Left ventricle myocardium superior (tissue), 1 donor: ENCODE results near the gene UCHL5. TPM values are rescaled to one million over a fixed set of nuclear protein-coding genes. Genes with fewer than 3 reads are reported as not detected.
A peak's percentile ranks its signal among the peaks of the same experiment; 100 is the strongest.
"Not testable (repeated sequence)": the region's sequence is repeated elsewhere in the genome, so short reads cannot be mapped to it uniquely, and the experiment has no call there.

ENCODE experiments used
- ATAC-seq: fragments of 200-7000 bp; cut with Tn5 transposase; one replicate; pipeline ENCODE4 v1.9.1; 2020; ENCODE audit warnings: mild to moderate bottlenecking, moderate library complexity
- DNase-seq: peaks from one replicate; pipeline ENCODE4 v3.0.0-alpha.2; 2020
- intact Hi-C: fragments of 100-400 bp; cut with micrococcal nuclease; formaldehyde crosslinking; loops from one replicate; pipeline ENCODE4 v1.11.0; 2022
- total RNA-seq: library from RNA; stranded (reverse); fragmentation: NEBNext Ultra II Directional; extraction: Animal tissue kit (Norgen Biotek cat#: 25700); gene quantifications from one replicate; pipeline ENCODE4 v1.2.1, GENCODE V29; 2021
- donor health status: DM: no; HTN: yes; CAD: no; lungs with severe emphysema.

UCHL5 gene
- total RNA-seq, 1 donor from 2014 or later = 45.3 TPM

- intact Hi-C loops = no loop called here
- DNase-seq = no peak
- no peak for ATAC-seq
Measured at GRCh38 chr1:193069748-193070385, 10.7 kb upstream of the UCHL5 start.

GRCh38 chr1:193068013-193068412, 8.9 kb upstream of the UCHL5 start:
- DNase-seq (no peak), ATAC-seq (no peak)
- intact Hi-C loops = no loop called here

GRCh38 chr1:193066606-193067005, 7.4 kb upstream of the UCHL5 start:
- intact Hi-C loops = no loop called here
- no peak for ATAC-seq
- no peak for DNase-seq

GRCh38 chr1:193065954-193066353, 6.8 kb upstream of the UCHL5 start:
- ATAC-seq (no peak), DNase-seq (no peak)
- intact Hi-C loops = no loop called here

DNA sequence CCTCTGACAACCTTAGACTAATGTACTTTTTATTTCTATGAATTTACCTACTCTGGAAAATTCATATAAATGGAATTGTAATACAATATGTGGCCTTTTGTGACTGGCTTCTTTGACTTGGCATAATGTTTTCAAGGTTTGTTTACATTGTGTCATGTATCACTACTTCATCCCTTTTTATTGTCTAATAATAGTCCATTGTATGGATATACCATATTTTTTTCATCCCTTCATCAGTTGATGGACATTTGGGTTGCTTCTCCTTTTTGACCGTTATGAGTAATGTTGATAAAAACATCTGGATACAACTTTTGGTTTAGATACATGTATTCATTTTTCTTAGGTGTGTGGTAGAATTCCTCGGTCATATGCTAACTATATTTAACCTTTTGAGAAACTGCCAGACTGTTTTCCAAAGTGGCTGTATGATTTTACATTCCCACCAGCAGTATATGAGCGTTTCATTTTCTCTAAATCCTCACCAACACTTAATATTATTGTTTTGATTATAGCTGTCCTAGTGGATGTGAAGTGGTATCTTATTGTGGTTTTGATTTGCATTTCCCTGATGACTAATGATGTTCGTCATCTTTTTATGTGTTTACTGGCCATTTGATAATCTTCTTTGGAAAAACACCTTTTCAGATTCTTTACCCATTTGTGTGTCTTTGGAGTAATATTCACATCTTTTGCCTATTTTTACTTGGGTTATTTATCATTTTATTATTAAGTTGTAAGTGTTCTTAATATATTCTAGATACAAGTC, 3.7 kb upstream of the UCHL5 start:
- DNase-seq (no peak), ATAC-seq (no peak)
- intact Hi-C loops = no loop called here

DNA sequence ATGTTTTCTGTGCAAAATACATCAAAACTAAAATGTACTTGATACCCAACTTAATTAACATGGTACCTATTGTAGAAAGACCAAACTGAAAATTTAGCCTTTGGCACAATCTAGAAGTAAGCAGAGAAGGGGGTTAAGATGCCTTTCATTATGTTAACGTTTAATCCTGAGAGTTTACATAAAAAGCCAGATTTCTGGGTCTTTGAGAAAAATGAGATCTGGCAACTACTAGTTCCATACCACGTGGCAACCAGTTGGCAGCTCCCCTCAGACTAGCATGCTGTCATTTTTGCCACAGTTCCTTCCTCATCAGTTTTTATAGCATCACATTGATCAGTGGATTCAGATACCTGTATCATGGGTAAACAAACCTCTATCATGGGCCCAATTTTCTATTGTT, 1.8 kb upstream of the UCHL5 start:
- ATAC-seq (no peak), DNase-seq (no peak)
- intact Hi-C loops = no loop called here

GRCh38 chr1:193060406-193060805, 1.2 kb upstream of the UCHL5 start:
- DNase-seq = no peak
- intact Hi-C loops = no loop called here

GRCh38 chr1:193060115-193060403, 899 bp upstream of the UCHL5 start:
- no peak for DNase-seq
- intact Hi-C loops = no loop called here
- ATAC-seq = no peak

More at GRCh38 chr1:193060406-193060805, 1.2 kb upstream of the UCHL5 start:
- ATAC-seq = no peak

DNA sequence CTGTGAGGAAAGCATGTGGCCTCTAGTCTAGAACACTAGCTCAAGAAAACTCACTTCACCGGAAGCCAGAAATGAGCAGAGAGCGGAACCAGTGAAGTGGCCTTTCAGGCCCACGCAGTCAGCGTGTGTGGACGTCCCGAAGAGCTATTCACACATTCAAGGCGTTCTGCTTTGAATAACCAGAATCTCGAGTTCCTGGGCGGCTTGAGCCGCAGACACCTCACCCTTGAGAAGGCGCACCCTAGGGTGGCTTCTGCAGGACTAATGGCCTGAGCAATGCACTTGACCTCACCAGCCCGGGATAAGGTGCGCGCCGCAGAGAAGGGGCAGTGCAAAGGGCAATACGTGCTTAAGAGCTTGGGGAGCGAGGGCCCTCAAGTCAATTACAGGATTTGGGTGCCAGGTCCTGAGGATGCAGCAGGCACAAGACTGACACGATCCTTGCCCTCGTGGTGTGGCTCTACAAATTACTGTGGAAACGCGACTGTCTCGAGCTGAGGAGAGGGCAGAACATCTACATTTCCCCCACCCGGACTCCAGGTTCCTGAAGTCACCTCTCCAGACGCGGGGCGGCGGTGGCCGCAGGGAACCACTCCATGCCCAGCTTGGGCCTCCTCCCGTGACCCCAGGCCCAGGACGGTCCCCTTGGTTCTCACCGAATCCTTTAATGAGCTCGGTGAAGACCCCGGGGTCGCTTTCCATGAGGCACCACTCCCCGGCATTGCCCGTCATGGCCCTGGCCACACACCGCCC, 455 bp downstream of the UCHL5 start:
- DNase-seq = peak; percentile 31
- intact Hi-C loops = no loop called here
- ATAC-seq = peak; percentile 12

GRCh38 chr1:193054169-193054675, 4.9 kb downstream of the UCHL5 start:
- ATAC-seq = no peak
- intact Hi-C loops = no loop called here
- DNase-seq = no peak

- intact Hi-C loops, DNase-seq, ATAC-seq: not testable (repeated sequence)
Measured at GRCh38 chr1:193048913-193049312, 10.2 kb downstream of the UCHL5 start.

DNA sequence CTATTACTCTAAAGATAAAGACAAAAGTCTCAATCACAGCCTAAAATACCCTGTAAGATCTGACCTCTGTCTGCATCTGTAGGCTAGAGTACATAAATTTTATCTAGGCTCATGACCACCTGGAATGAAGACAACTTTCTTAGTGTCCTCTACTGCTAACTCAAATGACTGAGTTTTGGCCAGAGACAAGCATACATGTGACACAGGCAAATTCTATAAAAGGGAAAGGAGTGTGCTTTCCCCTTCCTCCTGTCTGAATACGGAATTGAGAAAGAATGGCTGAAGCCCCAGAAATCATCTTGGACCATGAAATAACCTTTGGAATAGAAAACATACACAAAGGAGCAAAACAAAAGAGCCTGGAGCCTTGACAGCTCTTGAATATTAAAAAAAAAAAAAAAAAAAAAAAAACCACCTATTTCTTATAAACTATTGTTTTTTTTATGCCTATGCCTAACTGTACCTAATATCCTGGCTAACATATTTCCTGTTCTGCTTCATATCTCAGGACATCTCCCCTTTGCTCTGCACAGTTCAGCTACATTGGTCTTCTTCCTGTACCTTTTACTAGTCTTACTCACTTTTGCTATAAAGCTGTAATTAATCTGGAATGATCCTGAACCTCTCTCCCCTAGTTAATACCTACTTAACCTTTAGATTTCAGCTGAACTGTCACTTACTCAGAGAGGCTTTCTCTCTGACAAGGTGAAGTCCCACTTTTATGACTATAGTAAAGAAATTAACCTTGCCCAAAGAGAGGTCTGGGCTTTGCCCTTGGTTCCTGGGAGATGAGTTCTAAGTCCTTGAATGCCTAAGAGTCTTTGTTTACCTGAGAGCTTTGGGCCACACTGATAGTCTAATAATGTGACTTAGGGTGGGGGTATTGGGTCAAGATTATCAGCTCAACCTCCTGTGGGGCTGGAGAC, 16.1 kb downstream of the UCHL5 start:
- peak; percentile 61 for ATAC-seq
- no peak for DNase-seq
- intact Hi-C loops = no loop called here

GRCh38 chr1:193040011-193040410, 19.1 kb downstream of the UCHL5 start:
- ATAC-seq (no peak), DNase-seq (no peak)
- intact Hi-C loops = no loop called here

- intact Hi-C loops = no loop called here
- DNase-seq = no peak
- no peak for ATAC-seq
Measured at GRCh38 chr1:193036337-193037047, 22.7 kb downstream of the UCHL5 start.

GRCh38 chr1:193033610-193034009, 25.6 kb downstream of the UCHL5 start:
- ATAC-seq (no peak), DNase-seq (no peak)
- intact Hi-C loops = no loop called here

GRCh38 chr1:193032643-193033427, 26.3 kb downstream of the UCHL5 start:
- DNase-seq, intact Hi-C loops: not testable (repeated sequence)

DNA sequence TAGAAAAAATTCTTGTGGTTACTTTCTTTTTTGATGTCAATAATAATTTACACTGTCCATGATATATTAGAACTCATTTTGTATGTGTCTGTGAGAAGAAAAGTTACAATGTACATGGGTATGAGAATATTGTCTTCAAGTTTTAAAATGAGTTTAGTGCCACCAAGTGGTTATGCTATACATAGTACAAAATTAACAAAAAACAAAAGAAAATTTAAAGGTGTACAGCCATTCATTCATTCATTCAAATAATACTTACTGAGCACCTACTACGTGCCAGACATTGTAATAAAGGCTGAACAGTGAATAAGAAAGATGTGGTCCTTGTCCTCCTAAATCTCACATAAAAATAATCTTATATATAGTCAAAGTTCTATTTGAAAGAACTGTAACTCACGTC, 27.7 kb downstream of the UCHL5 start:
- intact Hi-C loops = no loop called here

More at GRCh38 chr1:193032643-193033427, 26.3 kb downstream of the UCHL5 start:
- not testable (repeated sequence) for ATAC-seq

DNA sequence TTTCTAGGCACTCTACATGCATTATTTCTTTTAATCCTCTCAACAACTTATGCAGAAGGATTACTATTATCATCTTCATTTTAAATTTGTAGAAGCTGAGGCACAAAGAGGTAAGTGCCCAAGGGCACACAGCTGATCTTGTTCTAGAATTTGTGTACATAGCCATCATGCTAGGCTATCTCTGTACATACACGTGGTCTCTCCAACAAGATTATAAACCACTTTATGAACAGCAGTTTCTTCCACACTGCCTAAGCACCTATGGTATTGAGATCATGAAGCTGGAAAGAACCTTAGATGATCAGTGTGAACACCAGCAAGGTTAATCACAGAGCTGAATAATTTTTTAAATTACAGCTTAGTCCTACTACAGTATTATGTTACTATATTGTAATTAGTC, 28.9 kb downstream of the UCHL5 start:
- ATAC-seq = no peak
- intact Hi-C loops = no loop called here
- no peak for DNase-seq

More for the DNA sequence above, 27.7 kb downstream of the UCHL5 start:
- ATAC-seq = no peak
- DNase-seq = no peak
